Measurements from ENCODE around the gene CNGA3.

The CNGA3 gene

GRCh38 chr2:98388601-98389250 is 42.5 kb downstream of the CNGA3 start:
- no peak for DNase-seq (ENCODE audit: extremely low read depth, insufficient read length)
- no peak for TF ChIP-seq CTCF (IDR thresholded peaks at IDR 0.05; ENCODE audit: insufficient read depth, low read length, poor library complexity, severe bottlenecking)
- no peaks in the 10 kb centered on the region for H3K27me3 ChIP-seq (replicated peaks; ENCODE audit: control insufficient read depth, insufficient read depth, low read length)
- H3K36me3 ChIP-seq (ENCODE audit: control insufficient read depth, insufficient read depth, low read length) = no peaks in the 10 kb centered on the region
- H3K4me3 ChIP-seq (replicated peaks; ENCODE audit: low read depth, low read length) = no peak overlapping the region

GRCh38 chr2:98389251-98389605 is 43.0 kb downstream of the CNGA3 start:
- no peaks in the 10 kb centered on the region for H3K36me3 ChIP-seq (ENCODE audit: control insufficient read depth, insufficient read depth, low read length)
- DNase-seq (ENCODE audit: extremely low read depth, insufficient read length) = no peak
- H3K4me3 ChIP-seq (replicated peaks; ENCODE audit: low read depth, low read length) = no peak overlapping the region
- TF ChIP-seq CTCF (IDR thresholded peaks at IDR 0.05; ENCODE audit: insufficient read depth, low read length, poor library complexity, severe bottlenecking) = no peak
- no peaks in the 10 kb centered on the region for H3K27me3 ChIP-seq (replicated peaks; ENCODE audit: control insufficient read depth, insufficient read depth, low read length)

- no peak for DNase-seq (ENCODE audit: extremely low read depth, insufficient read length)
- Histone ChIP-seq H3K4me3 (replicated peaks; ENCODE audit: low read depth, low read length) (no peak overlapping the region), H3K36me3 (ENCODE audit: control insufficient read depth, insufficient read depth, low read length) (no peaks in the 10 kb centered on the region), H3K27me3 (replicated peaks; ENCODE audit: control insufficient read depth, insufficient read depth, low read length) (no peaks in the 10 kb centered on the region)
- TF ChIP-seq CTCF (IDR thresholded peaks at IDR 0.05; ENCODE audit: insufficient read depth, low read length, poor library complexity, severe bottlenecking) = no peak
Observed at GRCh38 chr2:98390571-98391476, 44.6 kb downstream of the CNGA3 start.

DNA sequence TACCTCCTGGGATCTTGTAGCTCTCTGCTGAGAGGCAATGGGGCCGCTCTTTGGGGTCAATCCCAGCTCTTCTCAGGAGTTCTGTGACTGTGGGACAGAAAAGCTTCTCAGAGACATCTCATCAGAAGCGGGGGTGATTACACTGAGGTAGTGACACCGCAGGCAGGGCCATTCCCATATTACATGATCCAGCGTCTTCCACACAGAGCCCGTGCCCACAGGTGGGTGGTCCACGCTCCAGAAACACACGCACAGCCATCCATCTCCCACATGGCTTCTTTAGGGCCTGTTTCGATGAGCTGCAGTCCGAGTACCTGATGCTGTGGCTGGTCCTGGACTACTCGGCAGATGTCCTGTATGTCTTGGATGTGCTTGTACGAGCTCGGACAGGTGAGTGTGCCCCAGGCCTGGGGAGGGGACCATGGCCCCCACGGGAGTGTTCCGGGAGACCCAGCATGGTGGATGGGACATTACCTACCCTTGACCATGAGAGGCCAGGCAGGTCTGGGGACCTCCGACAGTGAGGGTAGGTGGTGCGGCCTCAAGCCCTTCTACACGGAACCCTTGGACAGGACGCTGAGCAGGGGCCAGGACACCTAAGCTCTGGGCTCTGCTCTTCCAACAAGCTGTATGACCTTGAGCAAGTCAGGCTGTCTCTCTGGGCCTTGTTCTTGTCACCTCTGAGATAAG is 45.5 kb downstream of the CNGA3 start:
- Histone ChIP-seq H3K36me3 (ENCODE audit: control insufficient read depth, insufficient read depth, low read length) (no peaks in the 10 kb centered on the region), H3K4me3 (replicated peaks; ENCODE audit: low read depth, low read length) (no peak overlapping the region), H3K27me3 (replicated peaks; ENCODE audit: control insufficient read depth, insufficient read depth, low read length) (no peaks in the 10 kb centered on the region)
- DNase-seq (ENCODE audit: extremely low read depth, insufficient read length) = no peak
- no peak for TF ChIP-seq CTCF (IDR thresholded peaks at IDR 0.05; ENCODE audit: insufficient read depth, low read length, poor library complexity, severe bottlenecking)

GRCh38 chr2:98393354-98393753 is 47.1 kb downstream of the CNGA3 start:
- Histone ChIP-seq H3K4me3 (replicated peaks; ENCODE audit: low read depth, low read length) (no peak overlapping the region), H3K27me3 (replicated peaks; ENCODE audit: control insufficient read depth, insufficient read depth, low read length) (no peaks in the 10 kb centered on the region), H3K36me3 (ENCODE audit: control insufficient read depth, insufficient read depth, low read length) (no peaks in the 10 kb centered on the region)
- DNase-seq (ENCODE audit: extremely low read depth, insufficient read length) = no peak
- TF ChIP-seq CTCF (IDR thresholded peaks at IDR 0.05; ENCODE audit: insufficient read depth, low read length, poor library complexity, severe bottlenecking) = no peak
